Measurements from ENCODE around the gene PPP1R3C.

Gene PPP1R3C

GRCh38 chr10:91601212-91601611 is 31.7 kb downstream of the PPP1R3C start (continued):
- TF ChIP-seq, protein P1, sequence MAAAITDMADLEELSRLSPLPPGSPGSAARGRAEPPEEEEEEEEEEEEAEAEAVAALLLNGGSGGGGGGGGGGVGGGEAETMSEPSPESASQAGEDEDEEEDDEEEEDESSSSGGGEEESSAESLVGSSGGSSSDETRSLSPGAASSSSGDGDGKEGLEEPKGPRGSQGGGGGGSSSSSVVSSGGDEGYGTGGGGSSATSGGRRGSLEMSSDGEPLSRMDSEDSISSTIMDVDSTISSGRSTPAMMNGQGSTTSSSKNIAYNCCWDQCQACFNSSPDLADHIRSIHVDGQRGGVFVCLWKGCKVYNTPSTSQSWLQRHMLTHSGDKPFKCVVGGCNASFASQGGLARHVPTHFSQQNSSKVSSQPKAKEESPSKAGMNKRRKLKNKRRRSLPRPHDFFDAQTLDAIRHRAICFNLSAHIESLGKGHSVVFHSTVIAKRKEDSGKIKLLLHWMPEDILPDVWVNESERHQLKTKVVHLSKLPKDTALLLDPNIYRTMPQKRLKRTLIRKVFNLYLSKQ (tag by site-specific recombination; IDR thresholded peaks at IDR 0.05; ENCODE audit: borderline replicate concordance): no peak
- TF ChIP-seq, protein P2, sequence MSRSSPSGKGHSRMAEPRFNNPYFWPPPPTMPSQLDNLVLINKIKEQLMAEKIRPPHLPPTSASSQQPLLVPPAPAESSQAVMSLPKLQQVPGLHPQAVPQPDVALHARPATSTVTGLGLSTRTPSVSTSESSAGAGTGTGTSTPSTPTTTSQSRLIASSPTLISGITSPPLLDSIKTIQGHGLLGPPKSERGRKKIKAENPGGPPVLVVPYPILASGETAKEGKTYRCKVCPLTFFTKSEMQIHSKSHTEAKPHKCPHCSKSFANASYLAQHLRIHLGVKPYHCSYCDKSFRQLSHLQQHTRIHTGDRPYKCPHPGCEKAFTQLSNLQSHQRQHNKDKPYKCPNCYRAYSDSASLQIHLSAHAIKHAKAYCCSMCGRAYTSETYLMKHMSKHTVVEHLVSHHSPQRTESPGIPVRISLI (tag by site-specific recombination; IDR thresholded peaks at IDR 0.05): no peak
- no peak for TF ChIP-seq KLF1 (tag by site-specific recombination; IDR thresholded peaks at IDR 0.05)
- TF ChIP-seq, protein P3, sequence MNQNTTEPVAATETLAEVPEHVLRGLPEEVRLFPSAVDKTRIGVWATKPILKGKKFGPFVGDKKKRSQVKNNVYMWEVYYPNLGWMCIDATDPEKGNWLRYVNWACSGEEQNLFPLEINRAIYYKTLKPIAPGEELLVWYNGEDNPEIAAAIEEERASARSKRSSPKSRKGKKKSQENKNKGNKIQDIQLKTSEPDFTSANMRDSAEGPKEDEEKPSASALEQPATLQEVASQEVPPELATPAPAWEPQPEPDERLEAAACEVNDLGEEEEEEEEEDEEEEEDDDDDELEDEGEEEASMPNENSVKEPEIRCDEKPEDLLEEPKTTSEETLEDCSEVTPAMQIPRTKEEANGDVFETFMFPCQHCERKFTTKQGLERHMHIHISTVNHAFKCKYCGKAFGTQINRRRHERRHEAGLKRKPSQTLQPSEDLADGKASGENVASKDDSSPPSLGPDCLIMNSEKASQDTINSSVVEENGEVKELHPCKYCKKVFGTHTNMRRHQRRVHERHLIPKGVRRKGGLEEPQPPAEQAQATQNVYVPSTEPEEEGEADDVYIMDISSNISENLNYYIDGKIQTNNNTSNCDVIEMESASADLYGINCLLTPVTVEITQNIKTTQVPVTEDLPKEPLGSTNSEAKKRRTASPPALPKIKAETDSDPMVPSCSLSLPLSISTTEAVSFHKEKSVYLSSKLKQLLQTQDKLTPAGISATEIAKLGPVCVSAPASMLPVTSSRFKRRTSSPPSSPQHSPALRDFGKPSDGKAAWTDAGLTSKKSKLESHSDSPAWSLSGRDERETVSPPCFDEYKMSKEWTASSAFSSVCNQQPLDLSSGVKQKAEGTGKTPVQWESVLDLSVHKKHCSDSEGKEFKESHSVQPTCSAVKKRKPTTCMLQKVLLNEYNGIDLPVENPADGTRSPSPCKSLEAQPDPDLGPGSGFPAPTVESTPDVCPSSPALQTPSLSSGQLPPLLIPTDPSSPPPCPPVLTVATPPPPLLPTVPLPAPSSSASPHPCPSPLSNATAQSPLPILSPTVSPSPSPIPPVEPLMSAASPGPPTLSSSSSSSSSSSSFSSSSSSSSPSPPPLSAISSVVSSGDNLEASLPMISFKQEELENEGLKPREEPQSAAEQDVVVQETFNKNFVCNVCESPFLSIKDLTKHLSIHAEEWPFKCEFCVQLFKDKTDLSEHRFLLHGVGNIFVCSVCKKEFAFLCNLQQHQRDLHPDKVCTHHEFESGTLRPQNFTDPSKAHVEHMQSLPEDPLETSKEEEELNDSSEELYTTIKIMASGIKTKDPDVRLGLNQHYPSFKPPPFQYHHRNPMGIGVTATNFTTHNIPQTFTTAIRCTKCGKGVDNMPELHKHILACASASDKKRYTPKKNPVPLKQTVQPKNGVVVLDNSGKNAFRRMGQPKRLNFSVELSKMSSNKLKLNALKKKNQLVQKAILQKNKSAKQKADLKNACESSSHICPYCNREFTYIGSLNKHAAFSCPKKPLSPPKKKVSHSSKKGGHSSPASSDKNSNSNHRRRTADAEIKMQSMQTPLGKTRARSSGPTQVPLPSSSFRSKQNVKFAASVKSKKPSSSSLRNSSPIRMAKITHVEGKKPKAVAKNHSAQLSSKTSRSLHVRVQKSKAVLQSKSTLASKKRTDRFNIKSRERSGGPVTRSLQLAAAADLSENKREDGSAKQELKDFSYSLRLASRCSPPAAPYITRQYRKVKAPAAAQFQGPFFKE (tag by site-specific recombination; IDR thresholded peaks at IDR 0.05; ENCODE audit: borderline replicate concordance): no peak

GRCh38 chr10:91598211-91598977 is 34.5 kb downstream of the PPP1R3C start:
- TF ChIP-seq ZNF677 (tag by site-specific recombination; IDR thresholded peaks at IDR 0.05) (no peak), KLF1 (tag by site-specific recombination; IDR thresholded peaks at IDR 0.05) (peak; percentile 39; the same call in 1 of the 2 replicates)
- TF ChIP-seq, protein P4, sequence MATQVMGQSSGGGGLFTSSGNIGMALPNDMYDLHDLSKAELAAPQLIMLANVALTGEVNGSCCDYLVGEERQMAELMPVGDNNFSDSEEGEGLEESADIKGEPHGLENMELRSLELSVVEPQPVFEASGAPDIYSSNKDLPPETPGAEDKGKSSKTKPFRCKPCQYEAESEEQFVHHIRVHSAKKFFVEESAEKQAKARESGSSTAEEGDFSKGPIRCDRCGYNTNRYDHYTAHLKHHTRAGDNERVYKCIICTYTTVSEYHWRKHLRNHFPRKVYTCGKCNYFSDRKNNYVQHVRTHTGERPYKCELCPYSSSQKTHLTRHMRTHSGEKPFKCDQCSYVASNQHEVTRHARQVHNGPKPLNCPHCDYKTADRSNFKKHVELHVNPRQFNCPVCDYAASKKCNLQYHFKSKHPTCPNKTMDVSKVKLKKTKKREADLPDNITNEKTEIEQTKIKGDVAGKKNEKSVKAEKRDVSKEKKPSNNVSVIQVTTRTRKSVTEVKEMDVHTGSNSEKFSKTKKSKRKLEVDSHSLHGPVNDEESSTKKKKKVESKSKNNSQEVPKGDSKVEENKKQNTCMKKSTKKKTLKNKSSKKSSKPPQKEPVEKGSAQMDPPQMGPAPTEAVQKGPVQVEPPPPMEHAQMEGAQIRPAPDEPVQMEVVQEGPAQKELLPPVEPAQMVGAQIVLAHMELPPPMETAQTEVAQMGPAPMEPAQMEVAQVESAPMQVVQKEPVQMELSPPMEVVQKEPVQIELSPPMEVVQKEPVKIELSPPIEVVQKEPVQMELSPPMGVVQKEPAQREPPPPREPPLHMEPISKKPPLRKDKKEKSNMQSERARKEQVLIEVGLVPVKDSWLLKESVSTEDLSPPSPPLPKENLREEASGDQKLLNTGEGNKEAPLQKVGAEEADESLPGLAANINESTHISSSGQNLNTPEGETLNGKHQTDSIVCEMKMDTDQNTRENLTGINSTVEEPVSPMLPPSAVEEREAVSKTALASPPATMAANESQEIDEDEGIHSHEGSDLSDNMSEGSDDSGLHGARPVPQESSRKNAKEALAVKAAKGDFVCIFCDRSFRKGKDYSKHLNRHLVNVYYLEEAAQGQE (tag by site-specific recombination; IDR thresholded peaks at IDR 0.05): no peak
- Histone ChIP-seq H3K4me3 (ENCODE audit: low read depth, low read length) (no peak overlapping the region), H3K36me3 (ENCODE audit: control insufficient read depth in 2 of 2, insufficient read depth in 1 of 2, low read length in 2 of 2) (no peaks in the 10 kb centered on the region), H3K9me3 (ENCODE audit: control insufficient read depth, insufficient read depth, low read depth, low read length) (no peaks in the 10 kb centered on the region), H3K4me1 (ENCODE audit: control insufficient read depth, insufficient read depth, low read length) (peaks cover 19% of the 10 kb centered on the region), H3K27ac (ENCODE audit: extremely low read depth, low read depth, low read length) (no peak overlapping the region)
- ChIA-PET CTCF (interaction anchor here (0.5 to 1.2 kb wide), 3 partner anchors 37 to 300 kb away, joined by 3 to 4 read pairs (median 4); no protein-coding TSS in a partner anchor), POLR2A (interaction anchor here (0.6 kb wide), 1 partner anchor 54 kb away, joined by 3 read pairs; no protein-coding TSS in a partner anchor)

DNA sequence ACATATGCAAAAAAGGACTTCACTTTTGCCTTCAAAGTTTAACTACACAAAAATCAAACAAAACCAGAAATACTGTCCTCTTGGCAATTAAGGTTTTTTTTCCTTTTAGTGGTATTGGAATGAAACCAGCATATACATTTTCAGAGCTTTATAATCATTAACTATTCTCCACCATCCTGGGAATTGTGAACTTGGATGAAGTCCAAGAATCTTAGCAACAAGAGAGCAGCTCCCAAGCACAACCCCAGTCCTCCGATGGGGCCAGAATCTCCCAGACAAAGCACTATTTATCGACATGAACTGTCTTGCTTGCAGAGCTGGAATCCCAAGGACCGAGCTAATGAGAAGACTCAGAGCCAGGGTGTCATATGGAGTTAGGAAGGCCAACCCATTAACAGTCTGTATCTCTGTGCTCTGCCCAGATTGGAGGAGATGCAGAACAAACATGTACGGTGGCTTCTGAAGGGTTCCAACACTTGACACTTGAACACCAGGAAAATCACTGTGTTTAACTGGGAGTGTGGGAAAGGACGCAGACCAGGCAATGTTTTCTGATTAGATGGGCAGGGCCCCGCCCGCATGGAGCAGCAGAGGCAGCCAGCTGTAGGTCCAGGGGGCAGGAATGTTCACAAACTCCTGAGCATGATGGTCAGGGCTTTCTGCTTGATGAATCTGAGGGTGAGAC is 35.5 kb downstream of the PPP1R3C start:
- H3K9me3 ChIP-seq (ENCODE audit: control insufficient read depth, insufficient read depth, low read depth, low read length): no peaks in the 10 kb centered on the region
- ChIA-PET POLR2A (interaction anchor here (0.9 to 1.3 kb wide), 2 partner anchors 16 to 36 kb away, joined by 3 read pairs; partner anchors contain the start of gene PPP1R3C), CTCF (interaction anchor here (0.8 to 1.6 kb wide), 3 partner anchors 10 to 38 kb away, joined by 3 to 5 read pairs (median 4); no protein-coding TSS in a partner anchor)
- peaks cover 23% of the 10 kb centered on the region for H3K4me1 ChIP-seq (ENCODE audit: control insufficient read depth, insufficient read depth, low read length)
- H3K27ac ChIP-seq (ENCODE audit: extremely low read depth, low read depth, low read length): peak overlapping the region; percentile 58
- H3K36me3 ChIP-seq (ENCODE audit: control insufficient read depth in 2 of 2, insufficient read depth in 1 of 2, low read length in 2 of 2): no peaks in the 10 kb centered on the region
- H3K4me3 ChIP-seq (ENCODE audit: low read depth, low read length): no peak overlapping the region
- TF ChIP-seq TRIM28 (IDR thresholded peaks at IDR 0.05; ENCODE audit: borderline replicate concordance, low read length) (peak; percentile 22; the same call in 1 of the 2 replicates), PRDM6 (tag by site-specific recombination; IDR thresholded peaks at IDR 0.05) (peak; percentile 89), ZNF211 (tag by site-specific recombination; IDR thresholded peaks at IDR 0.05; ENCODE audit: low read depth) (no peak), PRDM10 (tag by site-specific recombination; IDR thresholded peaks at IDR 0.05) (peak; percentile 76; the same call in 1 of the 2 replicates)
